GM12864 (cell line): ENCODE data around the gene ALKBH7.
A peak's percentile ranks its signal among the peaks of the same experiment; 100 is the strongest.

Experiments
- DNase-seq: peaks from one replicate; pipeline ENCODE4 v3.0.0-alpha.2; 2011; ENCODE audit warnings: low read depth
- H3K4me3 ChIP-seq: 2 replicates; pipeline ENCODE4 v1.5.1; 2011; ENCODE audit warnings: mild to moderate bottlenecking, low read depth, low read length, control low read depth
- TF ChIP-seq, protein P1 (sequence below): IDR thresholded peaks from 2 replicates; pipeline ENCODE4 v1.5.1; 2011; ENCODE audit warnings: low read depth, mild to moderate bottlenecking, moderate library complexity, low read length, control low read depth, inconsistent platforms; ENCODE audit errors: missing control alignments

Gene ALKBH7, protein sequence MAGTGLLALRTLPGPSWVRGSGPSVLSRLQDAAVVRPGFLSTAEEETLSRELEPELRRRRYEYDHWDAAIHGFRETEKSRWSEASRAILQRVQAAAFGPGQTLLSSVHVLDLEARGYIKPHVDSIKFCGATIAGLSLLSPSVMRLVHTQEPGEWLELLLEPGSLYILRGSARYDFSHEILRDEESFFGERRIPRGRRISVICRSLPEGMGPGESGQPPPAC

DNA sequence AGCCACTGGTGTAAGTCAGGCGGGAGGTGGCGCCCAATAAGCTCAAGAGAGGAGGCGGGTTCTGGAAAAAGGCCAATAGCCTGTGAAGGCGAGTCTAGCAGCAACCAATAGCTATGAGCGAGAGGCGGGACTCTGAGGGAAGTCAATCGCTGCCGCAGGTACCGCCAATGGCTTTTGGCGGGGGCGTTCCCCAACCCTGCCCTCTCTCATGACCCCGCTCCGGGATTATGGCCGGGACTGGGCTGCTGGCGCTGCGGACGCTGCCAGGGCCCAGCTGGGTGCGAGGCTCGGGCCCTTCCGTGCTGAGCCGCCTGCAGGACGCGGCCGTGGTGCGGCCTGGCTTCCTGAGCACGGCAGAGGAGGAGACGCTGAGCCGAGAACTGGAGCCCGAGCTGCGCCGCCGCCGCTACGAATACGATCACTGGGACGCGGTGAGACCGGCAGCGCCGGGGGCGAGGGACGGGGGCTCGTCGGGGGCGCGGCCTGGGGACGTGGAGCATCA lies at the start of gene ALKBH7:
Gene ALKBH7, plus strand, starts transcription at position 201 of the 502 bp plus-strand sequence. Its CDS starts 27 bp downstream, at position 228.
- H3K4me3 ChIP-seq = peak within 1 kb of the TSS; percentile 98
- peak; percentile 100 for DNase-seq
- TF ChIP-seq, protein P1, sequence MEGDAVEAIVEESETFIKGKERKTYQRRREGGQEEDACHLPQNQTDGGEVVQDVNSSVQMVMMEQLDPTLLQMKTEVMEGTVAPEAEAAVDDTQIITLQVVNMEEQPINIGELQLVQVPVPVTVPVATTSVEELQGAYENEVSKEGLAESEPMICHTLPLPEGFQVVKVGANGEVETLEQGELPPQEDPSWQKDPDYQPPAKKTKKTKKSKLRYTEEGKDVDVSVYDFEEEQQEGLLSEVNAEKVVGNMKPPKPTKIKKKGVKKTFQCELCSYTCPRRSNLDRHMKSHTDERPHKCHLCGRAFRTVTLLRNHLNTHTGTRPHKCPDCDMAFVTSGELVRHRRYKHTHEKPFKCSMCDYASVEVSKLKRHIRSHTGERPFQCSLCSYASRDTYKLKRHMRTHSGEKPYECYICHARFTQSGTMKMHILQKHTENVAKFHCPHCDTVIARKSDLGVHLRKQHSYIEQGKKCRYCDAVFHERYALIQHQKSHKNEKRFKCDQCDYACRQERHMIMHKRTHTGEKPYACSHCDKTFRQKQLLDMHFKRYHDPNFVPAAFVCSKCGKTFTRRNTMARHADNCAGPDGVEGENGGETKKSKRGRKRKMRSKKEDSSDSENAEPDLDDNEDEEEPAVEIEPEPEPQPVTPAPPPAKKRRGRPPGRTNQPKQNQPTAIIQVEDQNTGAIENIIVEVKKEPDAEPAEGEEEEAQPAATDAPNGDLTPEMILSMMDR = no peak

DNA sequence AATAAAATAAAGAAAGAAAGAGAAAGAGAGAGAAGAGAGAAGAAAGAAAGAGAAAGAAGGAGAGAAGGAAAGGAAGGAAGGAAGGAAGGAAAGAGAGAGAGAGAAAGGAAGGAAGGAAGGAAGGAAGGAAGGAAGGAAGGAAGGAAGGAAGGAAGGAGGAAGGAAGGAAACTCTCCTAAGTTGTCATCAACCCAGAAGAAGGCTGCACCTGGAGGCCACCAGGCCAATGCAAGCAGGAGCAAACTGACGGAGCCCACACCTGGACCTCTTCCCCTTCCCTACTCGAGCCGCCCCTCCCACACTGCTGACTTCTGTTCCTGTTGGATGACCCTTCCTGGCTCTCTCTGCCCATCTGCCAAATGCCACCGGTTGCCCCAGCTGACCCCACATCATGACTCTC lies 47.8 kb upstream of the ALKBH7 start:
- TF ChIP-seq, protein P1 = no peak
- H3K4me3 ChIP-seq = no peak overlapping the region
- DNase-seq = no peak

DNA sequence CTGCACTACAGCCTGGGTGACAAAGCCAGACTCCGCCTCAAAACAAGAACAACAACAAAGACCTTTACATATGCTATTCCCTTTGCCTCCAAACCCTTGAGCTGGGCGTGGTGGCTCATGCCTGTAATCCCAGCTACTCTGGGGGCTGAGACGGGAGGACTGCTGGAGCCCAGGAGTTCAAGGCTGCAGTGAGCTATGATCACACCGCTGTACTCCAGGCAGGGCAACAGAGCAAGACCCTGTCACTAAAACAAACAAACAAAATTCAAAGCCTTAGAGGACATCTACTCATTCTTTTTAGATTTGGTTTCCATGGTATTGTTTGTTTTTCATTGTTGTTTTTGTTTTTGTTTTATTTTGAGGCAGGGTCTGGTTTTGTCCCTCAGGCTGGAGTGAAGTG lies 47.0 kb upstream of the ALKBH7 start:
- TF ChIP-seq, protein P1 = no peak
- no peak for DNase-seq
- no peak overlapping the region for H3K4me3 ChIP-seq

DNA sequence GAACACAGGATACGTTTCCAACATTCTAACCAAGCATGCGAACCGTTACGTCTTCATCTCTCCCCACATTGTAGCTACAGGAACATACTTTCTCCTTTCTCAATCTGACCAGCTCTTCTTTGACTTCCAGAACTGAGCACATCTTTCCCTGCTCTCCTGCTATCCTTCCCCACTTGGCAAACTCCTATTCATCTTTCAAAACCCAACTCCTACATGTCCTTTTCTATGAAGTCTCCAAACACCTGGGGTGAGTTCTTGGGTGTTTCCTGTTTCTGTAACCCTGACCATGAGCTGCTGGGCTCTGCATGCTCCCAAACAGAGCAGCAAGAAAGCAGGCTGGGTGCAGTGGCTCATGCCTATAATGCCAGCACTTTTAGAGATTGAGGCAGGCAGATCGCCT lies 45.8 kb upstream of the ALKBH7 start:
- TF ChIP-seq, protein P1 = no peak
- no peak for DNase-seq

DNA sequence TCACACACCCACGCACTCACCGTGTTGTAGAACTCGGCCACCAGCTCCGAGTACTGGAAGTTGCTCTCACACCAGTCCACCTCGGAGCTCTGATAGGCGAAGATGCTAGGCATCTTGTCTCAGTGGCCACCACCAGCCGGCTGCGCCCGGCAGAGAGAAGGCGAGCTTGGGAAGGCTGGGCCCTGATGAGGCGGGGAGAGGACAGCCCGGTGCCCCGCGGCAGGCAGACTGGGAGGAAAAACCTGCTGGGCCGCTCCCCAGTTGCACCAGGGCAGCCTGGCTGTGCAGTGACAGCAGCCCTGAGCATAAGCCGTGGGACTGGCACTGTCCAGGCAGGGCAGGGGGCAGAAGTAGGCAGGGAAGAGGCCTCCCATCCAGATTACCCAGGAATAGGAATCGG lies 39.2 kb upstream of the ALKBH7 start, which contains the start of gene ACER1:
Gene ACER1, minus strand, starts transcription at position 174 of the 400 bp plus-strand sequence. Its CDS starts 61 bp downstream, at position 113.
- DNase-seq = no peak
- H3K4me3 ChIP-seq = no peak within 1 kb of the TSS
- TF ChIP-seq, protein P1 = no peak

More for the DNA sequence above, 45.8 kb upstream of the ALKBH7 start:
- no peak overlapping the region for H3K4me3 ChIP-seq

DNA sequence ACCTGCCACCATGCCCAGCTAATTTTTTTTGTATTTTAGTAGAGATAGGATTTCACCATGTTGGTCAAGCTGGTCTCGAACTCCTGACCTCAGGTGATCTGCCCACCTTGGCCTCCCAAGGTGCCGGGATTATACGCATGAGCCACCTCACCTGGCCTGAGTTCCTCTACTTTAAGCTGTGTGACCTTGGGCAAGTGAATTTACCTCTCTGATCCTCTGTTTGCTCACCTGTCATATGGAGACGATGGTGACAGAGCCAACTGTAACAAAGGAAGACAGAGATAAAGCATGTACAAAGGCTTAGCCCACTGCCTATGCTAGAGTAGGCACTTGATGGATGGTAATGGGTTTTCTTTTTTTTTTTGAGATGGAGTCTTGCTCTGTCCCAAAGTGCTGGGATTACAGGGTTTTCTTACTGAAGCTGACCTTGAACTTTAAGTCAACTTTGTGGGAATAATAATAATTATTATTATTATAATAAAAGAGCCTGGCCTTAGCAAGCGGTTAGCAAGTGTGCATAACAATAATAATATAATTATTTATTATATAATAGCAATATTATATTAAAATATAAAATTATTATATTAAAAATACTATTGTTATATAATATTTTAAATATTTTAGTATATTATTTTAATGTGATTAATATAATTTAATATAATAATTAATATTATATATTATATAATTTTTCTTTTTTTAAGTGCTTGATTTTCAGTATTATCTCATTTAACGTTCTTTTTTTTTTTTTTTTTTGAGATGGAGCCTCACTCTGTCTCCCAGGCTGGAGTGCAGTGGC lies 37.9 kb upstream of the ALKBH7 start:
- TF ChIP-seq, protein P1 = no peak
- no peak overlapping the region for H3K4me3 ChIP-seq
- DNase-seq = no peak
